Activated B cell treated with CpG ODN at 0.5 μM for 24 hours (primary cell): Measurements from ENCODE around the gene PPM1A. TPM values are rescaled to one million over a fixed set of nuclear protein-coding genes. Genes with fewer than 3 reads are reported as not detected.

Experiments used
- ATAC-seq: fragments of 200-7000 bp; cut with Tn5 transposase; one replicate; pipeline ENCODE4 v1.10.0; 2021; ENCODE audit warnings: low read depth, mild to moderate bottlenecking, moderate library complexity
- CTCF ChIA-PET: fragments of 350-600 bp; sonication (Branson Sonifier 250); formaldehyde crosslinking; loops from one replicate; lab custom pipeline; 2021; ENCODE audit warnings: antibody characterized with exemption; lab: Charles Lee
- POLR2A ChIA-PET: fragments of 350-600 bp; sonication (Branson Sonifier 250); formaldehyde crosslinking; loops from one replicate; lab custom pipeline; 2021; ENCODE audit warnings: antibody characterized with exemption; lab: Charles Lee
- DNase-seq: peaks from one replicate; pipeline ENCODE4 v3.0.0; 2022
- H3K27ac Mint-ChIP-seq: one replicate; pipeline ENCODE4 v1.8.0; 2020; ENCODE audit warnings: mixed read lengths
- H3K27me3 Mint-ChIP-seq: one replicate; pipeline ENCODE4 v1.8.0; 2021; ENCODE audit warnings: mixed read lengths
- H3K36me3 Mint-ChIP-seq: one replicate; pipeline ENCODE4 v1.8.0; 2021; ENCODE audit warnings: low read depth, mixed read lengths
- H3K4me1 Mint-ChIP-seq: one replicate; pipeline ENCODE4 v1.8.0; 2021; ENCODE audit warnings: mixed read lengths
- H3K4me3 Mint-ChIP-seq: one replicate; pipeline ENCODE4 v1.8.0; 2020; ENCODE audit warnings: mild to moderate bottlenecking, mixed read lengths
- H3K9me3 Mint-ChIP-seq: one replicate; pipeline ENCODE4 v1.8.0; 2020; ENCODE audit warnings: mixed read lengths
- CTCF ChIP-seq: fragments of 200-600 bp; IDR thresholded peaks from one replicate; pipeline ENCODE4 v1.8.0; 2022; ENCODE audit warnings: antibody characterized with exemption, mild to moderate bottlenecking
- intact Hi-C: fragments of 100-400 bp; cut with micrococcal nuclease; formaldehyde crosslinking; loops from one replicate; pipeline ENCODE4 v1.15.1; 2024
- total RNA-seq: library from RNA; stranded (reverse); gene quantifications from 2 replicates; pipeline ENCODE4 v1.2.3, GENCODE V29; 2022

The PPM1A gene
- total RNA-seq, 1 donor from 2014 or later = 47.5 TPM

DNA sequence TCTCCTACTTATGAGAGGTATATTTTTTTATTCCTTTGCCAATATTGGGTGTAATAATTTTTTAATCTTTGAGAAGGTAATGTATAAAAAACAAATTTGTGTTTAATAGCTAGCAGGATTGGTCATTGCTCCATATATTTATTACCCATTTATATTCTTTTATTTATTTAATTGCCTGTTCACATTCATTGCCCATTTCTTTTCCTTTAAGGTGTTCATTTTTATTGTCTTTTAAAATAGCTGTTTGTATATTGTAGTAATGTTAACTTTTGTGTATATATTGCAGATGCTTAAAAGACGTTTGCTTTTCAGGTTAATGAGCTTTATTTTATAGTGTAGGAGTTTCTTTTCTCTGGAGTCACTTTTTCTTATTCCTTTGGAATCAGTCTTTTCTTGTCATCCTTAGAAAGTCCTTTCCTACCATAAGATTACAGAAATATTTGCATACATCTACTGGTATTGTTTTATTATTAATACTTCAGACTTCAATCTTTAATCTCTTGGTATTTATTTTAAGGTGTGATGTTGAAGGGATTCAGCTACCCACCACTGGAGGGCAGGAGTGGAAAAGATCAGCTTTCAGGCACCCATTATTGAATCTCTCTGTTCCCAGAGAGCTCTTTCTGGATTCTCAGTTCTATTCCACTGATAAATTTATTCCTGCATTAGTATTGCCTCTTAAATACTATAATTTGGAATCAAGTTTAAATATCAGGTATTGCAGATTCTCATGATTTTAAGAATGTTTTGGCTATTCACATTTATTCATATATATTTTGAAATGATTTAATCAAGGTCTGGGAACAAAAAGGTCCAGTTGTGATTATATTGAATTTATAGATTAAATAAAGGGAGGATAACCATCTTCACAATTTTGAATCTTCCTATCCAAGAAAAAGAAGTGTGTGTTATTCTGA lies 17.3 kb downstream of the PPM1A start:
- Mint-ChIP-seq H3K27ac (no peak overlapping the region), H3K4me1 (peaks cover 22% of the 10 kb centered on the region), H3K9me3 (peaks cover 10% of the 10 kb centered on the region), H3K4me3 (no peak overlapping the region), H3K27me3 (no peaks in the 10 kb centered on the region), H3K36me3 (peaks cover 13% of the 10 kb centered on the region)
- POLR2A ChIA-PET = interaction anchor here (0.9 to 1.3 kb wide), 3 partner anchors 15 to 65 kb away, joined by 3 to 4 read pairs (median 4); partner anchors contain the start of gene PPM1A
- DNase-seq (no peak), ATAC-seq (peak; percentile 54)
- CTCF ChIA-PET = interaction anchor here (0.6 to 3.0 kb wide), 12 partner anchors 12 to 986 kb away, joined by 3 to 22 read pairs (median 4); no protein-coding TSS in a partner anchor
- no peak for TF ChIP-seq CTCF
- intact Hi-C loops = loop anchor here (1.0 to 10.0 kb wide), 4 partner anchors 17 to 759 kb away; partner anchors contain the start of gene PPM1A

DNA sequence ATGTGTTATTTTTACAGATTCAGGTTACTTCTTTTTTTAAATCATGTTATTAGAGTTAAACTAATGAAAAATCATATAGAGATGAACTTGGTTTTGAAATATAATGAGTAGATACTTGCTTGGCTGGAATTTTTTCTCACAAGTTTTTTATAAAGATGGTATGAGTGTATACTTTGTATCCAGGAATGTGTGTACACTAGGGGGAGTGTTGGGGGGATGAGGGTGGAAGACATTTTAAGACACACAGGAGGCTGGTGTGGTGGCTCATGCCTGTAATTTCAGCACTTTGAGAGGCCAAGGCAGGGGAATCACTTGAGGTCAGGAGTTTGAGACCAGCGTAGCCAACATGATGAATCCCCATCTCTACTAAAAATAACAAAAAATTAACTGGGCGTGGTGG lies 23.2 kb downstream of the PPM1A start:
- intact Hi-C loops = no loop called here
- ATAC-seq (no peak), DNase-seq (no peak)
- no peak for TF ChIP-seq CTCF
- Mint-ChIP-seq H3K36me3 (peaks cover 9% of the 10 kb centered on the region), H3K9me3 (no peaks in the 10 kb centered on the region), H3K4me3 (no peak overlapping the region), H3K4me1 (peaks cover 48% of the 10 kb centered on the region), H3K27me3 (no peaks in the 10 kb centered on the region), H3K27ac (no peak overlapping the region)
- ChIA-PET POLR2A (no interaction called here), CTCF (interaction anchor here (0.6 kb wide), 1 partner anchor 9 kb away, joined by 3 read pairs; no protein-coding TSS in a partner anchor)

GRCh38 chr14:60273956-60274355 lies 24.9 kb downstream of the PPM1A start:
- no peak for ATAC-seq
- H3K4me3 Mint-ChIP-seq = no peak overlapping the region
- POLR2A ChIA-PET = no interaction called here

GRCh38 chr14:60274448-60274847 lies 25.4 kb downstream of the PPM1A start:
- ChIA-PET POLR2A (no interaction called here), CTCF (interaction anchor here (0.9 kb wide), 1 partner anchor 58 kb away, joined by 3 read pairs; no protein-coding TSS in a partner anchor)
- Mint-ChIP-seq H3K27ac (no peak overlapping the region), H3K4me3 (no peak overlapping the region), H3K9me3 (no peaks in the 10 kb centered on the region), H3K4me1 (peaks cover 45% of the 10 kb centered on the region), H3K27me3 (no peaks in the 10 kb centered on the region), H3K36me3 (peaks cover 16% of the 10 kb centered on the region)
- intact Hi-C loops = no loop called here
- no peak for ATAC-seq
- DNase-seq = no peak
- no peak for TF ChIP-seq CTCF

More at GRCh38 chr14:60273956-60274355, 24.9 kb downstream of the PPM1A start:
- H3K36me3 Mint-ChIP-seq = peaks cover 13% of the 10 kb centered on the region
- H3K27me3 Mint-ChIP-seq = no peaks in the 10 kb centered on the region
- intact Hi-C loops = no loop called here
- no peak overlapping the region for H3K27ac Mint-ChIP-seq
- H3K4me1 Mint-ChIP-seq = peaks cover 45% of the 10 kb centered on the region
- H3K9me3 Mint-ChIP-seq = no peaks in the 10 kb centered on the region
- DNase-seq = no peak
- TF ChIP-seq CTCF = no peak
- CTCF ChIA-PET = interaction anchor here (0.9 kb wide), 1 partner anchor 58 kb away, joined by 3 read pairs; no protein-coding TSS in a partner anchor

DNA sequence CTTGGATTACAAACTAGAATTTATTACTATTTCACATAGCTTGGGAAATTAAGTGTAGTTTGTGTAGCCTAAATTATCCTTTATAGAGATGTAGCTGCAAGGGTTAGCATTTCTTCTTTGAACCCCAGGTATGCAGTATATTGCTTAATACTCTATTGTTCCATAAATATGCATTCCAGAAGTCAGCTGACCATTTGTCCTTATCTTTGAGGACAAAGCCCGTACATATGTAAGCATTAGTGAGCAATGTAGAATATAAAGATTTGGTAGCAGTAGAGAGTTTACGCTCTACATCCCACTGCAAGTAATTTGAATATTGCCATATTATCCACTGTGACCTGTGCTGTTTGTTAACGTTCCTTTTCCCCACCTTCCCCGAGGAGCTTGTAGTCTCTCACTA lies 26.9 kb downstream of the PPM1A start:
- Mint-ChIP-seq H3K9me3 (no peaks in the 10 kb centered on the region), H3K36me3 (peaks cover 19% of the 10 kb centered on the region), H3K4me3 (no peak overlapping the region), H3K4me1 (peaks cover 46% of the 10 kb centered on the region), H3K27me3 (no peaks in the 10 kb centered on the region), H3K27ac (no peak overlapping the region)
- DNase-seq (no peak), ATAC-seq (no peak)
- intact Hi-C loops = no loop called here
- TF ChIP-seq CTCF = no peak
- CTCF ChIA-PET = interaction anchor here (1.1 kb wide), 1 partner anchor 56 kb away, joined by 3 read pairs; no protein-coding TSS in a partner anchor
- POLR2A ChIA-PET = no interaction called here
